Fibroblast of skin of back (primary cell): ENCODE data around the gene LRRTM3.

Experiments used
- DNase-seq: peaks from one replicate; pipeline ENCODE4 v3.0.0-alpha.2; 2013

The LRRTM3 gene

GRCh38 chr10:66934711-66935110 lies 8.9 kb downstream of the LRRTM3 start:
- DNase-seq, result no peak

DNA sequence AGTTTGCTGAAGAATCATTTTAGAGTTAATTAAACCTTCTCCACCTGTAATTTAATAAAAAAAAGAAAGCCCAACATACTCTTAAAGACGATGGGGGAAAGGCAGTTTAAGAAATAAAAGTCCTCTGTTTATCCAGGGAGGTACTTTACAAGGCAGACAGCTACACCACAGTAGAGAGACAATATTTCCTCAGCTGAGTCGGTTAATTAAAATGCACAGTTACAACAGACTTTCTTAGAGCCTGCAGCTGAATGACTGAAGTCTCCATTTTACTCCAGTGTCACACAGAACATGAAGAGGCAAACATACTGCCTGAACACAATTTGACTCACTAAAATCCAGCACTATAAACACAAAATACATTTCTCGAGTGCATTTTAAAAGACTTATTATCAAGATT lies 15.1 kb downstream of the LRRTM3 start:
- DNase-seq, result no peak

GRCh38 chr10:66941491-66941890 lies 15.7 kb downstream of the LRRTM3 start:
- no peak for DNase-seq

DNA sequence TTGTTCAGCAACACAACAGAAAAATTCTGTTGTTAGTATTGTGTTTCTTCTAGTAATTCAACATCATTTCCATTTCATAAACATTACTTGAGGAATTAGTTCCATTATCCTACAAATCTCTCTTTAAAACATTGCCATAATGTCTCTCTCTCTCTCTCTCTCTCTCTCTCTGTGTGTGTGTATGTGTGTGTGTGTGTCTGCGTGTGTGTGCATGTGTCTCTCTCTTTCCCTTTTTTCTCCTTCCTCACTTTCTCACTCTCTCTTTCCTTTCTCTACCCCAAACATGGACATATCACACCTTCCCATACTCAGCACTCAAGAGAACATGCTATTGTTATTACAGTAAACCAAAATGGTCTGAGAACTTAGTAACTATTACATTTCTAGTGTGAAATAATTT lies 16.6 kb downstream of the LRRTM3 start:
- DNase-seq, result no peak

GRCh38 chr10:66943590-66943989 lies 17.8 kb downstream of the LRRTM3 start:
- no peak for DNase-seq

GRCh38 chr10:66951896-66952295 lies 26.1 kb downstream of the LRRTM3 start:
- DNase-seq, result no peak

GRCh38 chr10:66958466-66958865 lies 32.6 kb downstream of the LRRTM3 start:
- DNase-seq, result no peak

DNA sequence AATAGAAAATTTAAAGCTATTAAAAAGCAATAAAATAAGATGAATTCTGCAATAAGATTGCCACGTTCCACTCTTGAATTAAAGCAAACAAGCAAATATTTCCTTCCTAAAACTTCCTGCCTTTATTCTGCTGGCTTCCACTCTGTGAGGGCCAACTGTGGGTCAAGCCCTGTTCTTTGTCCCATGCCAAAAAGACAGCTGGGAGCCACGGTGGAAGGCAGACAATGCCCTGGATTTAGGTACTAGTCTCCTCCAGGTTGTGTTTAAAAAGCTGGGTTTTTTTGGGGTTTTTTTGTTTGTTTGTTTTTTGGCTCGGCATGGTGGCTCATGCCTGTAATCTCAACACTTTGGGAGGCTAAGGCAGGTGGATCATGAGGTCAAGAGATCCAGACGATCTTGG lies 39.1 kb downstream of the LRRTM3 start:
- DNase-seq, result no peak

- no peak for DNase-seq
Measured at GRCh38 chr10:66980246-66980815, 54.5 kb downstream of the LRRTM3 start.

- no peak for DNase-seq
Measured at GRCh38 chr10:66981361-66982052, 55.7 kb downstream of the LRRTM3 start.

DNA sequence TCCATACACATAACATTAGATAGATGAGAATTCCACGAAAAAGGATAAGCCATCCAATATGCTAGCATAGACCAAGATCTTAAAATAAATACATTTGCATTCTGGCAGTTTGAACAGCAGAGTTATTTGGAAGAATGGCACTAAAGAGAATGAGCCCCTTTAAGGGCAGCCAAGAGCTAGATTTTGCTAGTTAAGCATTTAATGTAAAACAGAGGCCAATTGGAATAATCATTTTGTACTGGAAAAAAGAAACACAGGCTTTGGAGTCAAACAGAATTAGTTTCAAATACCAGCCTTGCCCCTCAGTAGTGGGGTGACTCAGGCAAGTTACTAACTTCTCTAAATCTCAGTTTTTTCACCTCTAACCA lies 56.2 kb downstream of the LRRTM3 start:
- DNase-seq, result no peak

DNA sequence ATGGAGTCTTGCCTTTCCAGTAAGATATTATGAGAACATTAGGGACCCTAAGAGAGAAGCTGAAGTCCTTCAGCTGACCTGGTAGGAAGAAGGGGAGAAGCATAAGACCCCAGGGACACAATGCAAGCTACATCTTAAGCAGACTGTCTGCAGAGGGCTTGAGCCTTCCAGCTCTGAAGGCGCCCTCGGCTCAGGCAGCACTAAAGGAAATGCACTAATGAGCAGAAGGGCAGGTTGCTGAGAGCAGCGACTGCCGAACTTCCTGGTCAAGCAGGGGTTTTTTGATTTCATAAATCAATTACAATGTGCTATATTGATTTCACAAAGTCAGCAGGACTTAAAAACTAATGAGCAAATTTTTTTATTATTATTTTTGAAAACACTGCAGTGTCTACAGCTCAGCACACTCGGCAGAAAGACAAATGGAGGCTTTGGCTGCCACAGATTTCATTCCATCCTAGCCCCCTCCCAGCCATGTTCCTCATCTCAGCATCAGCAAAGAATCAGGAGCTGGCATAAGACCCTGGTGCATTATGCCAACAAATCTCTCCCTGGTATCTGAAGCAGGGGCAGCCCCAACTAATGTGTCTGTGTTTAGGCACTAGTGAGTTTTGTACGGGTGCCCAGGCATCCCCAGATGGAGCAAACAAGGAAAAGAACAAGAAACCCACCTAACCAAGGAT lies 57.1 kb downstream of the LRRTM3 start:
- DNase-seq, result no peak

- no peak for DNase-seq
Measured at GRCh38 chr10:66983475-66983818, 57.6 kb downstream of the LRRTM3 start.

GRCh38 chr10:66990143-66990830 lies 64.5 kb downstream of the LRRTM3 start:
- DNase-seq, result no peak

DNA sequence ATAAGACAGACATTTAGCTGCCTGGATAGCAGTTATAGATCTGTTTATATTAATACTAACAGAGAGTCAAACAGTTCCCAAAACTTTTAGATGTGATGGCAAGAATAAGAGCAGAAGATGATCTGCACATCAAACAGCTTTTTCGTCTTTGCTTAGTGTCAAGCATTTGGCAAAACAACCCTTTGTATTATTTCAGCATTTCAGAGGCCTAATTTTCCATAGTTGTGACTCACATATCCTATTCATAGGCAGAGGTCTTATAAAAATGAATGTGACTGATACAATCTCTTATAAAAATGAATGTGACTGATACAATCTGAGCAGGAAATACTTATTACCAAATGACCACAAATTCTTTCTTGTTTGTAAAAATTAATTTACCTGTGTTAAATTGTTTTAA lies 71.2 kb downstream of the LRRTM3 start:
- DNase-seq, result peak; percentile 2

DNA sequence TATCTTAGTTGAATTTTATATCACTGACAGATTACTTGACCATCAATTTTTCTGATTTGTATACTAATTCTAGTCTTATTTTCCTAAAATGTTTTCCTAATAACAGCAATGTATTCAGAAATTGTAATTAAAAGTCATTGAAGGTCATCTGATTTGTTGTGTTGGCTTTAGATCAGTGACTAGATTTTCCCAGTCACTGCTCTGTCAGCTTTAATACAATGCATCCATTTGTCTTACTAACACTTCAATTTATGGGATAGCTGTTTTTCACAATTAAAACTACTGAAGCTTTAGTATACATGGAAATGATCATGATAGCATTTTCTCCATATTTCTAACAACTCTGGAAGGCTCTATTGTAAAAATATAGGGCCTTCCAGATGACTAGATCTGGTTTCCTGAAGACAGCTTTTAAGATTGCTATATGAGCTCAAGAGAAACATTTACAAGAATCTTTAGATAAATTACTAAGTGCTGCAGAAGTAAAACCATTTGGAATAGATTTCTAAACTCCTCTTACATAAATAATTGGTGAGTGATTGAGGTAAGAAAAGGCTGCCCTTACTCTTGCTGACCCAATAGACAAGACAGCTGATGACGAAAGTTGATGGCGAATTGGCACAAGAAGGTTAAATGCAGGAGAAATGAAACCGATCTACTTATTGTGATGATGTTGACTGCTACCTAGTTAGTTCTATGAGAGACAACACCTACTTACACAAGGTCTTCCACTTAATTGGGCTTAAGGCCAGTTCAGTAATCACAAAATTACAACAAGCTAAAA lies 74.1 kb downstream of the LRRTM3 start:
- DNase-seq, result no peak

GRCh38 chr10:67004690-67005089 lies 78.9 kb downstream of the LRRTM3 start:
- no peak for DNase-seq

DNA sequence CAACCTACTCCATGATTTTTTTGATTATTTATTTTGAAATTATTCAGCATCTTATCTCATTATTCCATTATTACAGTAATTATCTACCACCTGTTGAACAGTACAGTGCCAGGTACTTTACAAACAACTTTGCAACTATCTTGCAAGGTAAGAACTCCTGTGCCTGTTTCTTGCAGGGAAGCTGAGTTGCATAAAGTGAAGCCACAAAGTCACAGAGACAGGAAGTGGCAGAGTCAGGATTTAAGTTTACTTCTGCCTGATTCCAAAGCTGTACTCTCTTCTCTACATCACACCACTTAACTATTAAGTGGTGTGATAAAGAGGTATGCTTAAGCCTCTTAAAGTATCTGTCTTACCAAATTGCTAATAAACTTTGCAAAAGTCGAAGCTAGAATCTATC lies 80.1 kb downstream of the LRRTM3 start:
- no peak for DNase-seq

DNA sequence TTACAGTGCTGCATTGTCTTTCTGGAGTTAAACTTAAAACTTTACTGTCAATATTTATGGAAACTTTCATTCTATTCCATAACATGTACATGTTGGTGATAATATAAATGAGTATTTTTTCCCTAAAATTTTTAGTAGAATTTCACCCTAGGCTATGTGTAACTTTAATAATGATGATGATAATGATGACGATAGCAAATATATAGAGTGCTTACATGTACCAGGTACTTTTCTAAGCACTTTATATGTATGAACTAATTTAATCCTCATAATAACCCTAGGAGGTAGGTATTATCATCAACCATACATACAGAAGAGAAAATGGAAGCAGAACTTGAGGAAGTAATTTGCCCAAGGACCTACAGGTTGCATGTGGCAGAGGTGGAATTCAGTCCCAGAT lies 85.6 kb downstream of the LRRTM3 start:
- no peak for DNase-seq

DNA sequence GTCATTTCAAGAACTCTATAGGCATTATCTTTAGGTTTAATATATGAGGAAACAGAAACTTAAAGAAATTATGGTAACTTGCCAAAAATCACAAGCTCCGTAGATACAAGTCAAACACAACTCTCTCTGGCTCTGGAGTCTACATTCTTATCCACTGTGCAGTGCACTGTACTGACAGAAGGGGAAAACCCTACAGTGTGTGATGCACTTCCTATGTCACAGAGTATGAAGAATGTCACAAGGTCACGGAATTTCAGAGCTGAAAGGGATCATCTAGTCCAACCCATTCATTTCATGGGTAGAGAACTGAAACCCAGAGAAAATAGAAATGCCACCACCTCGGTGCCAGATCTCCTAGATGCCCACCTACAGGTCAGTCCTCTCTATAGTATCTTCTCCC lies 86.1 kb downstream of the LRRTM3 start:
- peak; percentile 22 for DNase-seq

GRCh38 chr10:67015225-67015624 lies 89.4 kb downstream of the LRRTM3 start:
- DNase-seq, result peak; percentile 27

DNA sequence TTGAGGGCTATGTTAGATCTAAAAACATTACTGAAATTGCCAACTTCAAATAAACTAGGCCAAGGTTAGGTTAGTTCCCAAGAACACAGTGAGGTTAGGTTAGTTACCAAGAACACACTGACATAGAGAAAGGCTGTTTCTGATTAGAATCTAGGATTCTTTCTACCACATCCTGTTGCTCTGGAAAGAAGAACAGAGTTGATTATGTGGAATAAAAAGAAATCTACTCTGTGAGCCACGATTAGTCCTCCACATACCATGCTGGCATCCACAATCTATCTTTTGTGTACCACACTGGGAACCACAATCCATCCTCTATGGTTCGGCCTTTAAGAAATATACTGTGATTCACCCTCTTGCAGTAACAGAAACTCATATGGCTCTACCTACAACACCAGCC lies 91.4 kb downstream of the LRRTM3 start:
- no peak for DNase-seq

GRCh38 chr10:67022099-67022498 lies 96.3 kb downstream of the LRRTM3 start:
- DNase-seq, result no peak
